Measurements from ENCODE around the gene PIGO. TPM values are rescaled to one million over a fixed set of nuclear protein-coding genes. Genes with fewer than 3 reads are reported as not detected.

The PIGO gene
- total and polyA plus RNA-seq, 10 of the 15 experiments (the other 5 are each of a cell fraction or from before 2014, with no cell fraction given) = 8.2 to 23.3 (median 18.4) TPM

DNA sequence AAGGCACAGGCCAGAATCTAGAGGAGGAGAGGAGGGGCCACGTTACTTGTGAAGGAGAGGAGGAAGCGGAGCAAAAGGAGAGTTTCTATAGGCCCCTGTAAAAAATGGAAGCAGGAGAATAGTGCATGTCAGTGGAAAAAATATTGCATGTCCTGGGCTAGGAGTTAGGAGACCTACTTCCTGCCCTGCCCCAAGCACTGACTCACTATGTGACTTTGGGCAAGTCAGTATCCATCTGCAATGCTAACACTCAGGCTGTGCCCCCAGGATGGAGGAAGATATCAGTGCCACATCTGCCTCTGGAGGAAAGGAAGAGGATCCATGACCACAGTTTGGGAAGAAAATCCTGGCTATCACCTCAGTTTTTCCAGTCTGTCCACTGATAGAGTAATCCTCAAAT is 7.0 kb downstream of the PIGO start (continued):
- no peak for TF ChIP-seq ZBTB4 (CRISPR knock-in tag; IDR thresholded peaks at IDR 0.05)
- TF ChIP-seq TARDBP (IDR thresholded peaks at IDR 0.05; ENCODE audit: borderline replicate concordance) = no peak
- no peak for TF ChIP-seq POU2F2 (IDR thresholded peaks at IDR 0.05; ENCODE audit: borderline replicate concordance, low read depth, low read length)
- TF ChIP-seq, protein P1, sequence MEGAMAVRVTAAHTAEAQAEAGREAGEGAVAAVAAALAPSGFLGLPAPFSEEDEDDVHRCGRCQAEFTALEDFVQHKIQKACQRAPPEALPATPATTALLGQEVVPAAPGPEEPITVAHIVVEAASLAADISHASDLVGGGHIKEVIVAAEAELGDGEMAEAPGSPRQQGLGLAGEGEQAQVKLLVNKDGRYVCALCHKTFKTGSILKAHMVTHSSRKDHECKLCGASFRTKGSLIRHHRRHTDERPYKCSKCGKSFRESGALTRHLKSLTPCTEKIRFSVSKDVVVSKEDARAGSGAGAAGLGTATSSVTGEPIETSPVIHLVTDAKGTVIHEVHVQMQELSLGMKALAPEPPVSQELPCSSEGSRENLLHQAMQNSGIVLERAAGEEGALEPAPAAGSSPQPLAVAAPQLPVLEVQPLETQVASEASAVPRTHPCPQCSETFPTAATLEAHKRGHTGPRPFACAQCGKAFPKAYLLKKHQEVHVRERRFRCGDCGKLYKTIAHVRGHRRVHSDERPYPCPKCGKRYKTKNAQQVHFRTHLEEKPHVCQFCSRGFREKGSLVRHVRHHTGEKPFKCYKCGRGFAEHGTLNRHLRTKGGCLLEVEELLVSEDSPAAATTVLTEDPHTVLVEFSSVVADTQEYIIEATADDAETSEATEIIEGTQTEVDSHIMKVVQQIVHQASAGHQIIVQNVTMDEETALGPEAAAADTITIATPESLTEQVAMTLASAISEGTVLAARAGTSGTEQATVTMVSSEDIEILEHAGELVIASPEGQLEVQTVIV (IDR thresholded peaks at IDR 0.05; ENCODE audit: borderline replicate concordance, partially characterized antibody) = no peak
- no peak for TF ChIP-seq MEF2A (IDR thresholded peaks at IDR 0.05; ENCODE audit: insufficient read depth, low read depth, low read length)
- no peak for TF ChIP-seq NFYA (IDR thresholded peaks at IDR 0.05; ENCODE audit: borderline replicate concordance, low read depth, low read length)

DNA sequence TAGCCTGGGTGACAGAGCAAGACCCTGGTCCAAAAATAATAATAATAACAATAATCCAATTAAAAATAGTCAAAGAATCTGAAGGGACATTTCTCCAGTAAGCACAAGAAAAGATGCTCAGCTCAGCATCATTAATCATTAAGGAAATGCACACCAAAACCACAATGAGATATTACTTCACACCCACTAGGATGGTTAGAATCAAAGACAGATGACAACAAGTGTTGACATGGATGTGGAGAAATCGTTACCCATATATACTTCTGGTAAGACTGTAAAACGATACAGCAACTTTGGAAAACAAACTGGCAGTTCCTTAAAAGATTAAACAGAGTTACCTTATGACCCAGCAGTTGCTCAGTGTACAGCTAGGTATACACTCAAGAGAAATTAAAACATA is 11.3 kb downstream of the PIGO start:
- Histone ChIP-seq H3K27me3 (replicated peaks in 1 of 2; ENCODE audit: control insufficient read depth in 2 of 2, insufficient read depth in 2 of 2, low read length in 1 of 2) (no peaks in the 10 kb centered on the region), H3K4me1 (ENCODE audit: control insufficient read depth, insufficient read depth, low read length) (no peaks in the 10 kb centered on the region), H3K36me3 (ENCODE audit: control insufficient read depth in 2 of 2, insufficient read depth in 2 of 2, low read length in 1 of 2) (peaks cover 2 to 12% of the 10 kb centered on the region in 2 experiments; a peak in 3 of 4 replicates), H3K27ac (ENCODE audit: control insufficient read depth, insufficient read depth) (no peak overlapping the region), H4K20me1 (ENCODE audit: control insufficient read depth, insufficient read depth) (no peaks in the 10 kb centered on the region), H3K79me2 (ENCODE audit: control insufficient read depth, insufficient read depth, low read length) (no peaks in the 10 kb centered on the region), H2AFZ (ENCODE audit: control insufficient read depth, low read depth, low read length) (no peak overlapping the region), H3K9me3 (replicated peaks; ENCODE audit: control insufficient read depth, insufficient read depth, low read length) (no peaks in the 10 kb centered on the region), H3K4me2 (ENCODE audit: control insufficient read depth, insufficient read depth) (no peak overlapping the region), H3K9ac (ENCODE audit: control insufficient read depth, insufficient read depth, low read length) (no peak overlapping the region), H3K4me3 (no peak overlapping the region)
- BruUV-seq (replicated peaks) = no TSS peak
- no peak for ATAC-seq
- 96% methylated on average over 2 of the region's 2 CpGs for WGBS (ENCODE audit: insufficient coverage, insufficient replicate concordance, low lambda C conversion rate, missing lambda C conversion rate)
- ChIA-PET POLR2A (no interaction called here), RAD21 (ENCODE audit: unreplicated experiment) (no interaction called here), CTCF (interaction anchor here (0.5 to 1.7 kb wide), 4 partner anchors 11 to 580 kb away, joined by 3 to 6 read pairs (median 4); partner anchors contain the start of genes ARHGEF39, DNAJB5 and PIGO), SMC1A (ENCODE audit: uncharacterized antibody, unreplicated experiment) (interaction anchor here (0.6 kb wide), 1 partner anchor 447 kb away, joined by 3 read pairs; the partner anchor contains the start of gene SIGMAR1)
- intact Hi-C loops (cut with micrococcal nuclease; ENCODE audit: unreplicated experiment) = no loop called here
- in situ Hi-C loops (cut with MboI) = no loop called here
- DNase-seq (ENCODE audit: low read depth, low spot score) = no peak
- FAIRE-seq = no peak
- no peak for TF ChIP-seq ZNF274 (IDR thresholded peaks at IDR 0.05; ENCODE audit: insufficient read depth, insufficient read length)
- TF ChIP-seq KDM1A (IDR thresholded peaks at IDR 0.05; ENCODE audit: borderline replicate concordance) = no peak
- TF ChIP-seq MYC (IDR thresholded peaks at IDR 0.05; ENCODE audit: insufficient read depth, insufficient read length, insufficient replicate concordance, low read length, severe bottlenecking) = no peak
- no peak for TF ChIP-seq CHD1 (IDR thresholded peaks at IDR 0.05; ENCODE audit: low read depth, low read length)
- no peak for TF ChIP-seq CREM (IDR thresholded peaks at IDR 0.05; ENCODE audit: low read depth)
- no peak for TF ChIP-seq SKIL (IDR thresholded peaks at IDR 0.05; ENCODE audit: low read depth, poor library complexity, severe bottlenecking)
- no peak for TF ChIP-seq SIN3A (IDR thresholded peaks at IDR 0.05; ENCODE audit: low read depth, low read length)
